DOHH2 (cell line): ENCODE results near the gene MICAL2.

Experiments used
- H3F3A ChIP-seq: fragments of 200-600 bp; sonication (generic), shearing (Covaris generic); 2 replicates; pipeline ENCODE4 v1.6.0; 2016; ENCODE audit warnings: antibody characterized with exemption, mild to moderate bottlenecking; ENCODE audit not compliant: control insufficient read depth, insufficient read depth
- H3K27ac ChIP-seq: fragments of 200-600 bp; sonication (generic); 2 replicates; pipeline ENCODE4 v1.5.1; 2014; ENCODE audit warnings: low read depth, mild to moderate bottlenecking, low read length, moderate library complexity
- H3K27me3 ChIP-seq: fragments of 200-600 bp; sonication (generic); 2 replicates; pipeline ENCODE4 v1.6.1; 2014; ENCODE audit warnings: mild to moderate bottlenecking, low read length, mixed read lengths; ENCODE audit not compliant: control insufficient read depth
- H3K36me3 ChIP-seq: fragments of 200-600 bp; sonication (generic); 2 replicates; pipeline ENCODE4 v1.6.1; 2014; ENCODE audit warnings: mild to moderate bottlenecking, low read length, moderate library complexity, mixed read lengths; ENCODE audit not compliant: control insufficient read depth
- H3K4me1 ChIP-seq: fragments of 200-600 bp; sonication (generic); 2 replicates; pipeline ENCODE4 v1.6.1; 2014; ENCODE audit warnings: mild to moderate bottlenecking, low read length, mixed read lengths; ENCODE audit not compliant: control insufficient read depth
- H3K4me2 ChIP-seq: fragments of 200-600 bp; sonication (generic); 2 replicates; pipeline ENCODE4 v1.6.0; 2014; ENCODE audit warnings: mild to moderate bottlenecking, low read length, moderate library complexity
- H3K4me3 ChIP-seq: fragments of 200-600 bp; sonication (generic); 2 replicates; pipeline ENCODE4 v1.5.1; 2014; ENCODE audit warnings: mild to moderate bottlenecking, low read length, mixed read lengths
- H3K79me2 ChIP-seq: fragments of 200-600 bp; sonication (generic); 2 replicates; pipeline ENCODE4 v1.6.1; 2014; ENCODE audit warnings: mild to moderate bottlenecking, low read length, mixed read lengths; ENCODE audit not compliant: control insufficient read depth
- H3K9me2 ChIP-seq: fragments of 200-600 bp; sonication (generic); replicated peaks from 2 replicates; pipeline ENCODE4 v1.6.1; 2014; ENCODE audit warnings: mild to moderate bottlenecking, low read length, mixed read lengths; ENCODE audit not compliant: control insufficient read depth
- H3K9me3 ChIP-seq: fragments of 200-600 bp; sonication (generic); 2 replicates; pipeline ENCODE4 v1.6.1; 2014; ENCODE audit warnings: antibody characterized with exemption, low read length, mixed read lengths; ENCODE audit not compliant: control insufficient read depth, insufficient read depth
- H4K20me1 ChIP-seq: fragments of 200-600 bp; sonication (generic); 2 replicates; pipeline ENCODE4 v1.6.0; 2014; ENCODE audit warnings: low read depth, mild to moderate bottlenecking, antibody characterized with exemption, low read length, moderate library complexity; ENCODE audit not compliant: control insufficient read depth, insufficient read depth
- CTCF ChIP-seq: fragments of 200-600 bp; sonication (generic); IDR thresholded peaks from one replicate; pipeline ENCODE4 v1.5.1; 2014; ENCODE audit warnings: antibody characterized with exemption, mild to moderate bottlenecking, low read depth, low read length; ENCODE audit not compliant: poor library complexity, severe bottlenecking
- EZH2phosphoT487 ChIP-seq: fragments of 200-600 bp; sonication (generic); IDR thresholded peaks from 2 replicates; pipeline ENCODE4 v1.6.1; 2017; ENCODE audit warnings: borderline replicate concordance, mild to moderate bottlenecking, antibody characterized with exemption, low read length, moderate library complexity, mixed read lengths

Gene MICAL2

GRCh38 chr11:12232160-12232559 is 121.8 kb downstream of the MICAL2 start:
- Histone ChIP-seq H3K9me3 (no peaks in the 10 kb centered on the region), H3K79me2 (no peaks in the 10 kb centered on the region), H3K9me2 (no peaks in the 10 kb centered on the region), H3K4me2 (no peak overlapping the region), H3K36me3 (no peaks in the 10 kb centered on the region), H3K27ac (no peak overlapping the region), H3K27me3 (no peaks in the 10 kb centered on the region), H3F3A (no peaks in the 10 kb centered on the region), H3K4me3 (no peak overlapping the region), H4K20me1 (no peaks in the 10 kb centered on the region), H3K4me1 (no peaks in the 10 kb centered on the region)
- TF ChIP-seq EZH2phosphoT487 (no peak), CTCF (no peak)

GRCh38 chr11:12232817-12233601 is 122.6 kb downstream of the MICAL2 start:
- no peaks in the 10 kb centered on the region for H4K20me1 ChIP-seq
- H3K4me3 ChIP-seq: no peak overlapping the region
- H3K4me1 ChIP-seq: no peaks in the 10 kb centered on the region
- no peaks in the 10 kb centered on the region for H3K9me3 ChIP-seq
- H3K4me2 ChIP-seq: no peak overlapping the region
- no peak overlapping the region for H3K27ac ChIP-seq
- no peaks in the 10 kb centered on the region for H3F3A ChIP-seq
- no peaks in the 10 kb centered on the region for H3K9me2 ChIP-seq
- TF ChIP-seq EZH2phosphoT487 (no peak), CTCF (no peak)
- no peaks in the 10 kb centered on the region for H3K79me2 ChIP-seq
- H3K27me3 ChIP-seq: no peaks in the 10 kb centered on the region
- no peaks in the 10 kb centered on the region for H3K36me3 ChIP-seq

- no peak overlapping the region for H3K4me2 ChIP-seq
- no peak overlapping the region for H3K27ac ChIP-seq
- H3K4me3 ChIP-seq: no peak overlapping the region
- no peaks in the 10 kb centered on the region for H3F3A ChIP-seq
- TF ChIP-seq EZH2phosphoT487 (no peak), CTCF (no peak)
- no peaks in the 10 kb centered on the region for H3K9me3 ChIP-seq
- H3K36me3 ChIP-seq: no peaks in the 10 kb centered on the region
- H4K20me1 ChIP-seq: no peaks in the 10 kb centered on the region
- H3K27me3 ChIP-seq: no peaks in the 10 kb centered on the region
- no peaks in the 10 kb centered on the region for H3K79me2 ChIP-seq
- no peaks in the 10 kb centered on the region for H3K4me1 ChIP-seq
- H3K9me2 ChIP-seq: no peaks in the 10 kb centered on the region
Observed at GRCh38 chr11:12233602-12233925, 123.2 kb downstream of the MICAL2 start.
